WI38 (cell line): ENCODE measurements around the gene GTF2IRD1.

Source experiments
- H3K4me3 ChIP-seq: 2 replicates; pipeline ENCODE4 v1.5.1; 2011; ENCODE audit warnings: low read depth, mild to moderate bottlenecking, control low read depth, low read length
- TF ChIP-seq, protein P1 (sequence below): IDR thresholded peaks from 2 replicates; pipeline ENCODE4 v1.5.1; 2012; ENCODE audit warnings: low read depth, mild to moderate bottlenecking, control low read depth, low read length

The GTF2IRD1 gene

DNA sequence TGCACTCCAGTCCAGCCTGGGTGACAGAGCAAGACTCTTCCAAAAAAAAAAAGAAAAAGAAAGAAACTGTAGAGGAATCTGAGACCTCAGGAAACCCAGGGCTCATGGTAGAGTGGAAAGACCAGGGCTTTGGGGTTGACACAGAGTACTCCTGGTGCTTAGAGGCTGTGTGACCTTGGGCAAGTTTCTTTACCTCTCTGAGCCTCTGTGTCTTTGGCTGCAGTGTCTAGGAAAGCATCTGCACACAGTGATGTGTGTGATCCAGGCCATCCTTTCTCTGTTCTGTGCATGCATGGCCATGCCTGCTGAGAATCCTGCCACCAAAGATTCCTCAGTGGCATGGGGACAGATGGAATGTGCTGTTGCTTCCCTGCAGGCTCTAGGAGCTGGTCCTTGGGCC is 132.1 kb downstream of the GTF2IRD1 start:
- H3K4me3 ChIP-seq = no peak overlapping the region
- TF ChIP-seq, protein P1, sequence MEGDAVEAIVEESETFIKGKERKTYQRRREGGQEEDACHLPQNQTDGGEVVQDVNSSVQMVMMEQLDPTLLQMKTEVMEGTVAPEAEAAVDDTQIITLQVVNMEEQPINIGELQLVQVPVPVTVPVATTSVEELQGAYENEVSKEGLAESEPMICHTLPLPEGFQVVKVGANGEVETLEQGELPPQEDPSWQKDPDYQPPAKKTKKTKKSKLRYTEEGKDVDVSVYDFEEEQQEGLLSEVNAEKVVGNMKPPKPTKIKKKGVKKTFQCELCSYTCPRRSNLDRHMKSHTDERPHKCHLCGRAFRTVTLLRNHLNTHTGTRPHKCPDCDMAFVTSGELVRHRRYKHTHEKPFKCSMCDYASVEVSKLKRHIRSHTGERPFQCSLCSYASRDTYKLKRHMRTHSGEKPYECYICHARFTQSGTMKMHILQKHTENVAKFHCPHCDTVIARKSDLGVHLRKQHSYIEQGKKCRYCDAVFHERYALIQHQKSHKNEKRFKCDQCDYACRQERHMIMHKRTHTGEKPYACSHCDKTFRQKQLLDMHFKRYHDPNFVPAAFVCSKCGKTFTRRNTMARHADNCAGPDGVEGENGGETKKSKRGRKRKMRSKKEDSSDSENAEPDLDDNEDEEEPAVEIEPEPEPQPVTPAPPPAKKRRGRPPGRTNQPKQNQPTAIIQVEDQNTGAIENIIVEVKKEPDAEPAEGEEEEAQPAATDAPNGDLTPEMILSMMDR = no peak

DNA sequence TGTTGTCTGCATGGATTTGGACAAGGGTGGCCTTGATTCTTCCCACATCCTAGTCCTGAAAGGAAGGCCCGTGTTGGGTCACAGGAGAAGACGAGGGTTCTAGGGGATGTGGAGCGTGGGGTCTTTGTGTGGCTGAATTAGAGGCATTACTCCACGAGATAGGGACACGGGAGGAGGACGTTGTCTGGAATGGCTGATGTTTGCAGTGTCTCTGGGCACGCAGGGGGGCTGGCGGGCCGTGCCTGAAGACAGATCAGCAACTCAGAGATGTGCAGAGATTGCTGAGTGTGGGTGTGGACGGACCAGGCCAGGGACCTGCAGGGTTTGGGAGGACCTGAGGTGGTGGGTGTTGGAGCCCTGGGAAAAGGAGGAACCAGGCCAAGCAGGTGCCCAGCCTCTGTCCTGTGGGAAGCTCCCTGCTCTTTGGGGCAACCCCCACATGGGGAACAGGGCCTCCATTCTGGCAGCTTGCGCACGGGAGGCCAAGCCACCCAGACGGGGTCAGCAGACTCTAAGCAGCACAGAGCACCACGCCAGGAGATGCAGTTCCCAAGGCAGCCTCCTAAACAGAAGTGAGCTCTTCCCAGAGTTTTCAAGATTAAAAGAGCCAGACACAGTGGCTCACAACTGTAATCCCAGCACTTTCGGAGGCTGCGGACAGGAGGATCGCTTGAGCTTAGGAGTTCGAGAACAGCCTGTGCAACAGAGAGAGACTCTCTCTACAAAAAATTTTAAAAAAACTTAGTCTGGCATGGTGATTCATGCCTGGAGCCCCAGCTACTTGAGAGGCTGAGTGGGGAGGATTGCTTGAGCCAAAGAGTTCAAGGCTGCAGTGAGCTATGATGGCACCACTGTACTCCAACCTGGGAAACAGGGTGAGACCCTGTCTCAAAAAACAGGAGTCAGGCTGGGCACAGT is 132.8 kb downstream of the GTF2IRD1 start:
- no peak overlapping the region for H3K4me3 ChIP-seq
- TF ChIP-seq, protein P1 = no peak

GRCh38 chr7:74587435-74588126 is 133.9 kb downstream of the GTF2IRD1 start:
- TF ChIP-seq, protein P1 = no peak
- no peak overlapping the region for H3K4me3 ChIP-seq

DNA sequence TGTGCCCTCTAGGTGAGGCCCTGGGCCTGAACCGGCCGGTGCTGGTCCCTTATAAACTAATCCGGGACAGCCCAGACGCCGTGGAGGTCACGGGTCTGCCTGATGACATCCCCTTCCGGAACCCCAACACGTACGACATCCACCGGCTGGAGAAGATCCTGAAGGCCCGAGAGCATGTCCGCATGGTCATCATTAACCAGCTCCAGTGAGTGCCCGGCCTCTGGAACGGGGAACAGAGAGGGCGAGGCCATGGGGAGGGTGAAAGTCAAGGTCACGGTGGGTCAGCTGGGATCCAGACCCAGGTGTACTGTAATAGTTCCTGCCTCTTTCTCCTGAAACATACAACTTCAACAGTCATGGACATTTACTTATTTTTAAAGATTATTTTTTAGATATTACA is 137.1 kb downstream of the GTF2IRD1 start:
- no peak overlapping the region for H3K4me3 ChIP-seq
- TF ChIP-seq, protein P1 = no peak

GRCh38 chr7:74598558-74598957 is 144.9 kb downstream of the GTF2IRD1 start:
- TF ChIP-seq, protein P1 = no peak
- H3K4me3 ChIP-seq = no peak overlapping the region

DNA sequence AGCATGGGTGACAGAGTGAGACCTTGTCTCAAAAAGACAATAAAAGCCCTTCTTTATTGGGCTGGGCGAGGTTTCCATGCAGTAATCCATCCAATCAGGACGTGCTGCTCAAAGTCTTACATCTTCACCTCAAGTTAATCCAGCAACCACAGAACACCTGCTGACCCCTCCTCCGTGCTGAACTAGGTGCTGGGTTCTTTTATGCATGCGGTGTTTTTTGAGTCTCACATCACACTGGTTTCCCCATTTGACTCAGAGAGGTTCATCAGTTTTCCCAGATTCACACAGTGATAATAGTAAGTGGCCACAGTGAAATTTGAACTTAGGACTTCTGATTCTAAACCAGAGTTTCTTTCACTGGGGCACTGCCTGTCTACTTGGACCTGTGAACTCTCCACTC is 145.5 kb downstream of the GTF2IRD1 start:
- TF ChIP-seq, protein P1 = no peak

More for the DNA sequence above, 145.5 kb downstream of the GTF2IRD1 start:
- no peak overlapping the region for H3K4me3 ChIP-seq
